HepG2 (cell line): ENCODE data around the gene OR11A1. TPM values are rescaled to one million over a fixed set of nuclear protein-coding genes. Genes with fewer than 3 reads are reported as not detected.

Experiments used
- AKNA ChIP-seq: sonication (generic); formaldehyde crosslinking; IDR thresholded peaks from 2 replicates; pipeline ENCODE4 v1.4.0; 2020; ENCODE audit warnings: missing genetic modification reagents, borderline replicate concordance
- CHD4 ChIP-seq: fragments of 200-600 bp; sonication (generic); IDR thresholded peaks from 2 replicates; pipeline ENCODE4 v1.7.0; 2017; ENCODE audit warnings: mild to moderate bottlenecking, low read length, borderline replicate concordance
- EP300 ChIP-seq, 3 experiments: sonication (generic) in 1 of 3; formaldehyde crosslinking in 1 of 3; IDR thresholded peaks; 2 replicates each; pipeline versions ENCODE4 v1.5.1 to v1.6.1; 2011 to 2020; ENCODE audit warnings: low read depth in 2 of 3, low read length in 2 of 3, borderline replicate concordance in 1 of 3, improper control_type of control experiment in 1 of 3, mild to moderate bottlenecking in 1 of 3, missing genetic modification reagents in 1 of 3, moderate library complexity in 1 of 3
- NR1H2 ChIP-seq: sonication (generic); formaldehyde crosslinking; IDR thresholded peaks from 2 replicates; pipeline ENCODE4 v1.8.1; 2022; ENCODE audit warnings: low read depth, missing genetic modification reagents, borderline replicate concordance
- PHF5A ChIP-seq: IDR thresholded peaks from one replicate; pipeline ENCODE4 v1.6.1; 2018; ENCODE audit warnings: low read depth, missing genetic modification reagents; ENCODE audit not compliant: unreplicated experiment
- RFXANK ChIP-seq: IDR thresholded peaks from 2 replicates; pipeline ENCODE4 v1.6.1; 2016
- YEATS4 ChIP-seq: sonication (generic); formaldehyde crosslinking; IDR thresholded peaks from 2 replicates; pipeline ENCODE4 v1.4.0; 2020; ENCODE audit warnings: missing genetic modification reagents, borderline replicate concordance
- ZBTB34 ChIP-seq: sonication (generic); formaldehyde crosslinking; IDR thresholded peaks from 2 replicates; pipeline ENCODE4 v1.8.0; 2022; ENCODE audit warnings: mild to moderate bottlenecking, missing genetic modification reagents
- ZKSCAN8 ChIP-seq: IDR thresholded peaks from 2 replicates; pipeline ENCODE4 v1.6.1; 2016; ENCODE audit warnings: borderline replicate concordance, missing genetic modification reagents, missing compliant biosample characterization
- ZNF136 ChIP-seq: sonication (generic); formaldehyde crosslinking; IDR thresholded peaks from 2 replicates; pipeline ENCODE4 v1.8.1; 2022; ENCODE audit warnings: low read depth, mild to moderate bottlenecking, moderate library complexity, missing genetic modification reagents
- ZNF574 ChIP-seq: sonication (generic); formaldehyde crosslinking; IDR thresholded peaks from 2 replicates; pipeline ENCODE4 v1.4.0; 2020; ENCODE audit warnings: missing genetic modification reagents
- polyA plus RNA-seq, 8 experiments: library from polyadenylated mRNA; depleted of rRNA in 3 of 8; stranded (reverse) in 7 of 8; unstranded in 1 of 8; fragments of >200 nt; fragmentation: Illumina TruSeq in 4 of 8; extraction: Trizol in 4 of 8; gene quantifications; 2 replicates each; pipeline versions ENCODE4 v1.2.1 to v1.2.3, GENCODE V29; 2011 to 2016; ENCODE audit warnings: low read depth in 4 of 8, missing spikeins in 1 of 8, mixed read lengths in 1 of 8; ENCODE audit not compliant: insufficient read depth in 1 of 8
- total RNA-seq, 5 experiments: library from RNA; depleted of rRNA; stranded (reverse); fragments of >200 nt; fragmentation: Illumina TruSeq; extraction: Trizol; gene quantifications; 2 replicates each; pipeline ENCODE4 v1.2.3, GENCODE V29; 2016; ENCODE audit warnings: low read depth in 1 of 5

OR11A1 gene
- total and polyA plus RNA-seq, 2 of the 13 experiments (the other 11 are each of a cell fraction or from before 2014, with no cell fraction given), result not detected

DNA sequence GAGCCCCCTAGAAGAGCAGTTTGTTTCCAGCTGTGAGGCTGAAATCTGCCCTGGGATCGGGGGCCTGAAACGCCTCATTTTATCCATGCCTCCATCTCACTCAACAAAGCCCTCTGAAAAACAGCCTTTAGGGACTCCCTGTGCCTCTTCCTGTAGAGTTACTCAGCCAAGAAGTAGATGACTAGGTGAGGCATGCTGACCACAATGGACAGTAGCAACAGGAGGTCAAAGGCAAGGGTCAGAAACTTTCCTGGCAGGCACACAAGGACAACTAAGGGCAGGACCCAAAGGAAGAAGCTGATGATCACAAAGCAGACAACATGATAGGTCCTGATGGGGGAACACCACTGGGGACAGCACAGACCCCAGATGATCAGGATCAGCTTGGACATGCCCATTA is 18.1 kb upstream of the OR11A1 start (continued):
- TF ChIP-seq EP300 (IDR thresholded peaks at IDR 0.05; ENCODE audit: low read depth in 2 of 2, low read length in 2 of 2) (no peak), EP300 (CRISPR knock-in tag; IDR thresholded peaks at IDR 0.05; ENCODE audit: borderline replicate concordance) (no peak), RFXANK (no peak), CHD4 (no peak), ZBTB34 (CRISPR knock-in tag) (no peak), ZNF574 (no peak), AKNA (CRISPR knock-in tag) (no peak), PHF5A (no peak), NR1H2 (no peak), YEATS4 (no peak), ZNF136 (no peak), ZKSCAN8 (CRISPR knock-in tag) (no peak)
